Loucy (cell line): ENCODE results near the gene PLEKHO2.

Experiments
- H2AFZ ChIP-seq: fragments of 200-600 bp; sonication (generic); 2 replicates; pipeline ENCODE4 v1.6.0; 2016; ENCODE audit warnings: antibody characterized with exemption, mild to moderate bottlenecking, low read length, moderate library complexity
- H3F3A ChIP-seq: fragments of 200-600 bp; 2 replicates; pipeline ENCODE4 v1.6.0; 2016; ENCODE audit warnings: antibody characterized with exemption, low read depth, mild to moderate bottlenecking
- H3K27me3 ChIP-seq: fragments of 200-600 bp; sonication (generic); 2 replicates; pipeline ENCODE4 v1.6.1; 2014; ENCODE audit warnings: low read length, mild to moderate bottlenecking; ENCODE audit not compliant: insufficient read depth, poor library complexity, severe bottlenecking
- H3K36me3 ChIP-seq: fragments of 200-600 bp; sonication (generic); 2 replicates; pipeline ENCODE4 v1.6.1; 2016; ENCODE audit warnings: low read length; ENCODE audit not compliant: insufficient read depth
- H3K4me1 ChIP-seq: fragments of 200-600 bp; sonication (generic); 2 replicates; pipeline ENCODE4 v1.5.1; 2014; ENCODE audit warnings: low read length, mild to moderate bottlenecking; ENCODE audit not compliant: insufficient read depth, poor library complexity, severe bottlenecking
- H3K4me2 ChIP-seq: fragments of 200-600 bp; sonication (generic); 2 replicates; pipeline ENCODE4 v1.6.0; 2014; ENCODE audit warnings: antibody characterized with exemption, low read length, low read depth, mild to moderate bottlenecking; ENCODE audit not compliant: poor library complexity, severe bottlenecking
- H3K4me3 ChIP-seq: fragments of 200-600 bp; sonication (generic); 2 replicates; pipeline ENCODE4 v1.5.1; 2014; ENCODE audit warnings: low read length, mild to moderate bottlenecking, mixed read lengths; ENCODE audit not compliant: poor library complexity, severe bottlenecking
- H3K79me2 ChIP-seq: fragments of 200-600 bp; sonication (generic); 2 replicates; pipeline ENCODE4 v1.6.1; 2014; ENCODE audit warnings: low read length; ENCODE audit not compliant: insufficient read depth
- H3K9ac ChIP-seq: fragments of 200-600 bp; sonication (generic); 2 replicates; pipeline ENCODE4 v1.6.0; 2014; ENCODE audit warnings: mild to moderate bottlenecking, low read depth, low read length, moderate library complexity; ENCODE audit not compliant: poor library complexity, severe bottlenecking
- H3K9me2 ChIP-seq: fragments of 200-600 bp; sonication (generic); replicated peaks from 2 replicates; pipeline ENCODE4 v1.6.1; 2016; ENCODE audit warnings: low read depth, low read length, mixed read lengths
- H3K9me3 ChIP-seq: fragments of 200-600 bp; sonication (generic); 2 replicates; pipeline ENCODE4 v1.6.1; 2014; ENCODE audit warnings: mild to moderate bottlenecking, antibody characterized with exemption, low read length, low read depth; ENCODE audit not compliant: insufficient read depth
- H4K20me1 ChIP-seq: fragments of 200-600 bp; sonication (generic); 2 replicates; pipeline ENCODE4 v1.6.0; 2014; ENCODE audit warnings: antibody characterized with exemption, low read length, mild to moderate bottlenecking; ENCODE audit not compliant: insufficient read depth, poor library complexity, severe bottlenecking
- EZH2phosphoT487 ChIP-seq: fragments of 200-600 bp; IDR thresholded peaks from 2 replicates; pipeline ENCODE4 v1.6.1; 2018; ENCODE audit warnings: antibody characterized with exemption, mild to moderate bottlenecking, moderate library complexity, borderline replicate concordance
- TF ChIP-seq, protein P1 (sequence below): fragments of 200-600 bp; sonication (generic); conservative IDR thresholded peaks from 2 replicates; pipeline ENCODE4 v1.5.1; 2014; ENCODE audit warnings: mild to moderate bottlenecking, antibody characterized with exemption, low read length

PLEKHO2 gene

DNA sequence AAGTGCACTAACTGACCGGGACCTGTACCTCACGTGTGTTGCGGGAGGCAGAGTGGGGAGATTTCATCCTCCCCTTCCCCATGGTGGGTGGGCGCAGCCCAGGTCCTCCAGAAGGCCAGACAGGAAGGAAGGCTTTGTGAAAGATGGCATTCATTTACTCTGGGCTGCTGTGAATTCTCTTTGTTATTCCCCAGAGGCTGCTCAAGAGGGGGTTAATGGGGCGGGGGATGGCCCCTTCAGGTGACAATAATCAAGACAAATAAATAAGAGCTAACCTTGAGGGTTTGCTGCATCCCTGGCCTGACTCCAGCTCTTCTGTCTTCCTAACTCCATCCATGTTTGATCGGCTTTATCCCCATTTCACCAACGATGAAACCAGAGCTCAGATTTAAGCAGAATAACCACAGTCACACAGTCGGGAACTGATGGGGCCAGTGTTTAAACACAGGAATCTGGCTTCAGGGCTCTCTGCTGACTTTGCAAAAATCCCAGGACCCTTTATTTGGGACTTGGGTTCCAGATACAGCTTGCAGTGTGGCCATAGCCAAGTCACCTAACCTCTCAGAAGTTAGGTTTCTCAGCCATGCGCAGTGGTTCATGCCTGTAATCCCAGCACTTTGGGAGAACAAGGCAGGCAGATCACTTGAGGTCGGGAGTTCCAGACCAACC, 32.8 kb upstream of the PLEKHO2 start:
- Histone ChIP-seq H3K4me1 (peaks cover 12% of the 10 kb centered on the region), H3K9me2 (no peaks in the 10 kb centered on the region), H3K4me3 (no peak overlapping the region), H3K36me3 (no peaks in the 10 kb centered on the region), H3K9ac (no peak overlapping the region), H2AFZ (no peak overlapping the region), H4K20me1 (no peaks in the 10 kb centered on the region), H3K4me2 (no peak overlapping the region), H3K9me3 (no peaks in the 10 kb centered on the region), H3K79me2 (no peaks in the 10 kb centered on the region), H3K27me3 (no peaks in the 10 kb centered on the region), H3F3A (peaks cover 2% of the 10 kb centered on the region; the same call in 1 of the 2 replicates)
- TF ChIP-seq EZH2phosphoT487, result no peak
- TF ChIP-seq, protein P1, sequence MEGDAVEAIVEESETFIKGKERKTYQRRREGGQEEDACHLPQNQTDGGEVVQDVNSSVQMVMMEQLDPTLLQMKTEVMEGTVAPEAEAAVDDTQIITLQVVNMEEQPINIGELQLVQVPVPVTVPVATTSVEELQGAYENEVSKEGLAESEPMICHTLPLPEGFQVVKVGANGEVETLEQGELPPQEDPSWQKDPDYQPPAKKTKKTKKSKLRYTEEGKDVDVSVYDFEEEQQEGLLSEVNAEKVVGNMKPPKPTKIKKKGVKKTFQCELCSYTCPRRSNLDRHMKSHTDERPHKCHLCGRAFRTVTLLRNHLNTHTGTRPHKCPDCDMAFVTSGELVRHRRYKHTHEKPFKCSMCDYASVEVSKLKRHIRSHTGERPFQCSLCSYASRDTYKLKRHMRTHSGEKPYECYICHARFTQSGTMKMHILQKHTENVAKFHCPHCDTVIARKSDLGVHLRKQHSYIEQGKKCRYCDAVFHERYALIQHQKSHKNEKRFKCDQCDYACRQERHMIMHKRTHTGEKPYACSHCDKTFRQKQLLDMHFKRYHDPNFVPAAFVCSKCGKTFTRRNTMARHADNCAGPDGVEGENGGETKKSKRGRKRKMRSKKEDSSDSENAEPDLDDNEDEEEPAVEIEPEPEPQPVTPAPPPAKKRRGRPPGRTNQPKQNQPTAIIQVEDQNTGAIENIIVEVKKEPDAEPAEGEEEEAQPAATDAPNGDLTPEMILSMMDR, result no peak

GRCh38 chr15:64809649-64810496, 31.8 kb upstream of the PLEKHO2 start:
- Histone ChIP-seq H3K9me2 (no peaks in the 10 kb centered on the region), H3K9me3 (no peaks in the 10 kb centered on the region), H3K4me3 (no peak overlapping the region), H3K4me1 (peaks cover 12% of the 10 kb centered on the region), H2AFZ (peak overlapping the region; percentile 55), H3F3A (peaks cover 2% of the 10 kb centered on the region; the same call in 1 of the 2 replicates), H3K4me2 (no peak overlapping the region), H3K79me2 (no peaks in the 10 kb centered on the region), H3K9ac (no peak overlapping the region), H3K36me3 (no peaks in the 10 kb centered on the region), H4K20me1 (no peaks in the 10 kb centered on the region), H3K27me3 (no peaks in the 10 kb centered on the region)
- no peak for TF ChIP-seq EZH2phosphoT487
- TF ChIP-seq, protein P1, result peak; percentile 99

DNA sequence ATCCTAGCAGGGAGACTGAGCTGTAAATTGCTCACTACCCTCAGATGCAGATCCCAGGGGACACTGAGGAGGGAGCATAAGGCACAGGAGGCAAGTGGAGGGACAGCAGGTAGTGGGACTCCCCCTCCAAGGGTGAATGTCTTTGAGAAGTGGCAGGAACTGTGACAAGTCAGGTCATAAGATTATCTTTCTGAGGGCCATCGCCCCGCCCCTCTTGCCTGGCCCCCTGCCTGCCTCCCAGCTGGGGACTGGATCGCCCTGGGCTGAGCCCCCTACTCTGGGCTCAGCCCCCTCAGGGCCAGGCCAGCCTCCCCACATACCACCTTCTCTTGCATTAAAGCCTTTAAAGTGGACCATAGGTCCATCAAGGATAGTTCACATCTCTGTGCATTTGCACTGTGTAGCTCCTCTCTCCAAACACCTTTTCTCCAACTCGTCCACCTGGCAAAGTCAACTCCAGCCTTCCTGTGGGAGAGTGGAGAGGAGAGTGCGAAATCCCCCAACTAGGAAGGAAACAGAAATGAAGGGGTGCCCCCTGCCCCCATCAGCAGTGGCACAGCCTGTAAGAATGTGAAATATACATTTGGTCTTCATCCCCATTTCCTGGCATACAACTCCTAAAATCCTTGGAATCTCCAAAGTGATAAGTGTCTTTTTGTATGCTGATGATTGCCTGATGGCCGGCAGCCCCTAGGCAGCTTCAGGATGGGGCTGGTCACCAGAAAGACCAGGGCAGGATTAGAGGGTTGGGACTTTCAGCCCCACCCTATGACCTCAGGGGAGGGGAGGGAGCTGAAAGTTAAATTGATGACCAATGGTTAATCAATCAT, 31.0 kb upstream of the PLEKHO2 start:
- H3F3A ChIP-seq, result peaks cover 2% of the 10 kb centered on the region; the same call in 1 of the 2 replicates
- H2AFZ ChIP-seq, result peak overlapping the region; percentile 35; the same call in 1 of the 2 replicates
- H3K9me3 ChIP-seq, result no peaks in the 10 kb centered on the region
- H3K9ac ChIP-seq, result peak overlapping the region; percentile 22
- no peaks in the 10 kb centered on the region for H3K27me3 ChIP-seq
- H4K20me1 ChIP-seq, result no peaks in the 10 kb centered on the region
- no peaks in the 10 kb centered on the region for H3K79me2 ChIP-seq
- H3K9me2 ChIP-seq, result no peaks in the 10 kb centered on the region
- H3K36me3 ChIP-seq, result no peaks in the 10 kb centered on the region
- no peak overlapping the region for H3K4me3 ChIP-seq
- peaks cover 12% of the 10 kb centered on the region for H3K4me1 ChIP-seq
- H3K4me2 ChIP-seq, result no peak overlapping the region
- TF ChIP-seq, protein P1, result no peak
- TF ChIP-seq EZH2phosphoT487, result no peak
